GM20431 (cell line): ENCODE data around the gene PPP1R15A.
"Not testable (repeated sequence)": the region's sequence is repeated elsewhere in the genome, so short reads cannot be mapped to it uniquely, and the experiment has no call there.

Experiments
- in situ Hi-C: fragments of 300-500 bp; cut with MseI, MboI; formaldehyde crosslinking; loops from one replicate; pipeline ENCODE4 v1.15.0; 2020; ENCODE audit warnings: low sequenced_read_pairs; ENCODE audit not compliant: unreplicated experiment

The PPP1R15A gene

DNA sequence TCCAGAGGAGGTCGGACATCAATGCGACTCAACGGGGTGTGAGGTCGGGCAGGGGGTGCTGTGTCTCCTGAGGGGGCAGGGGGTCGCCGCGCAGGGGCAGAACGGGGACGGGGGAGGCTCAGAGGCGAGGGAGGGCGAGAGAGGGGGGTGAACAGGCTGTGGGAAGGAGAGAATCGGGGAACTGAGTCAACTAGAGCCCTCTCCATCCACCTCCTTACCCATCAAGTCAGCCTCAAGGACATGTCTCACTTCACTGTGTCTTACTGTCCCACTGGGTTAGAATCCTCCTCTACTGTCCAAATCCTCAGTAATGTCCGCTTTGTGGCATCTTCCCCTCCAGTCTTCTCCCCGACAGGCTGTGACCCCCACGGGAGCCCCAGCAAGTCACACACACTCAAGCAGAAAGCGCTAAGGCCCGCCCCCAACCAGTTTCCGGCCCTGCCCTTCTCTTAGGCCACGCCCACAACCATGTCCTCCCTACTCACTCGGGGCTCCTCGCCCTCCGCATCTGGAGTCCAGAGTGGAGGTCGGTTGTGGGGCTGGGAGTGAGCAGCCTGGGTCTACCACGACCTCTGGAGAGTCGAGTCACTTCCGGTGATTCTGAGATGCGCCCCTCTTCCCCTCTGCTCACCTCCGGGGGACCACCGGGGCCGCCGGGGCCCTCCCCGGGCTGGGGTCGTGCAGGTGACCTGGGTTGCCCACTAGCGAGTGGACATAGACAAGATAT, 13.1 kb upstream of the PPP1R15A start:
- in situ Hi-C loops, result no loop called here

DNA sequence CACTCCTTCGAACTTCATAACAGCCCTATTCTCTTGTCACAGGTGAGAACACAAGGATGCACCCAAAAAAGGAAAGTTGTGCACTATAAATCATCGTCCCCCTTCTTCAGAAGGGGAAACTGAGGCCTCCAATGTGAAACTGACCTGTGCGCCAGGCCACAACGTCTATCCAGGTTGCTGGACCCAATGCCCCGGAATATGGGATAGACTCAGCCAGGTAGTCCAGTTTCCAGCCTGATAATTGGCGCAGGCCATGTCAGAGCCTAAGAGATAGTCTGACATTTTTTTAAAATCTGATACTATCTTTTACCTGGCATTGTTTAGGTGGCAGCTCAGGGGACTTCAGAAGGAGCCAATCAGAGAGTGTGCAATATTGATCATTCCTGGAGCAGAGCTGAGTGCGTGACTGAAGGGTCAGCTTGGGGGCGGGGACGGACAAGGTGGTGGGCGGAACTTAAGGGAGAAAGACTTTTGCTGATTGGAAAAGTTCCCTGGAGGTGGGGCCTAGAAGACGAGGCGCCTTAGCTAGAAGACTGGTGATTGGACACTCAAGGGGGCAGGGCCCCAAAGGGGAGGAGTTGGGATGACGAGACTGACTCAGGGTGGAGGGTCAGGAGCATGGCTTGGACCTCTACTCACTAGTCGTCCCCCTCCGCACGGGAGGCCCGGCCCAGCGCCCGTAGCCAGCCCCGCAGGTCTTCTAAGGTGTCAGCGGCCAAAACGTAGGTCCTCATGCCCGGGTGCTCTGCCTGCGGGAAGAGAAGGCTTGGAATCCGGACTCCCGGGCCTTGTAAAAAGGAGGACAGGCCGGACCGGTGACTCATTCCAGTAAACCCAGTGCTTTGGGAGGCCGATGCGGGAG, 12.3 kb upstream of the PPP1R15A start:
- in situ Hi-C loops, result no loop called here

DNA sequence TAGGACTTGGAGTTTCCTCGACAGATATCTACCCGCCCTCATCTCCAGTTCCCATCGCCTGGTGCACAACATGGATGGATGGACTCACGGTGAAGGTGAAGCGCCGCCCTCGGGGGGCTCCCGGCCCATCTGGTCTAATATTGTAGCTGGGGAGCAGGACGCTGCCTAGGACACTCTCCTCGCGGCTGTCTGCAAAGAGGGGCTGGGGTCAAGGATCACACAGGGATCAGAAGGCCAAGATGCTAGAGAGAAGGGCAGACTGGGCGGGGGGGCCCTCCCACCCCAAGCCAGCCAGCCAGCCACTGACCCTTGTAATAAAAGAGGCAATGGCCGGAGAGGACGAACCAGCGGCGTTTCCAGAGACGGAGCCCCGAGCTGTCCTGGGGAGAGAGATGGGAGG, 10.9 kb upstream of the PPP1R15A start:
- in situ Hi-C loops, result no loop called here

DNA sequence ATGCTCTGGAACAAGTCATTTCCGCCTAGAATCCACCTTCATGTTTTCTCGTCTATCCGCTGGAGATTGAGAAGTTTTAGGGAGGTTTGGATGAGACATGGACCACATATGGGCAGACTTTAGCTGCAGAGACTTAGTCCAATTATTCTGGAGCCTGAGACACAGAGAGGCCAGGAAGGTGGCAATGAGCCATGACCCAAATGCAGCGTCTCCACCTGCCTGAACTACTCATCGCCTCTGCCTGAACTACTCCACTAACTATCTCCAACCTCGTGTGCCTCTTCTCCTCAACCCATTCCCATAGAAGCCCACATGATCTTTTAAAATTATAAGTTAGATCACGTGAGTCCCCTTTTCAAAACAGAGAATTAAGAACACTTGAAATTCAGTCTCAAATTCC, 9.4 kb upstream of the PPP1R15A start:
- in situ Hi-C loops, result no loop called here

DNA sequence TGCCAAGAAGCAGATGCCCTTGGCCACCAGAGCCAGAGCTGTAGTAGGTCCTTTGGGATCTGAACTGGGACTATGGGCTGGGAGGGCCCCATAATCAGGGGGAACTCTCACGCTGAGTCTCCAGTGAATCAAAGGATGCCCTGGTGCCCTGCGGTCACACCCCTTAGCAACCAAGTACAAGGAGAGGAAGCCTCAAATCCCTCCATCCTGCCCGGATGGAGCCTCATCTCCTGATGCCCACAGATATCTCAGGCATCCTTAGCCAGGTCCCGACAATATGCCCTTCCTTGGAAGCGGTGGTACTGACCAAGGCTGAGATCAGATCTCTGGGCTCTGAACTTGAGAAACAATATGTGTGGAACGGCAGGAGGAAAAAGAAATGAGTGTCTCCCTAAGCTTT, 5.5 kb upstream of the PPP1R15A start:
- in situ Hi-C loops, result no loop called here

DNA sequence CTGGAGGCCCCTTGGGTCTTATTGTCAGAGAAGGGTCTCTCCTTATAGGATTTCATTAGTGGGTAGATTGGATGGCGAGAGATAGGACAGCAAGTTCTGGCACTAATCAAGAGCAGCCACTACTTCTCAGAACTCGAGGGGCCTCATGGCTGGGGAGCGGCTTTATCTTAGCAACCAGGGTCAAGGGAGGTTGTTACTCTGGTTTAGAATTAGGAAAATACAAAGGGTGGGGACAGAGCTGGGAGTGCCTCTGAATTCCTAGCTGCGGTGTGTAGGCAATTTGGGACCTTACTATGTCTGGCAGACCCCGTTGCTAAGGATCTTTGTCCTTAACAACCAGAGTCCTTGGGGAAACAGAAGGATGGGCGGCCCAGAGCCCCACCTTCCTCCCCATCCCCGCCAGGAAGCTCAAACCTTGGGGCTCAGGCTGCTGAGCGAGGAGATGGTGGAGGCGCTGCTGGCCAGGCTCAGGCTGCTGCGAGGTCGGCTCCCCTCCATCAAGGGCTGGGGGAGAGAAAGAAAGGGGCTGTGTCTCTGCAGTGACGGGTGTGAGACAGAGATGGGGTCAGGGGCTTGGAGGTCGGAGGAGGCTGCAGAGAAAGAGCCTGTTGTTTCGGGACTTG, 5.0 kb upstream of the PPP1R15A start:
- in situ Hi-C loops, result no loop called here

DNA sequence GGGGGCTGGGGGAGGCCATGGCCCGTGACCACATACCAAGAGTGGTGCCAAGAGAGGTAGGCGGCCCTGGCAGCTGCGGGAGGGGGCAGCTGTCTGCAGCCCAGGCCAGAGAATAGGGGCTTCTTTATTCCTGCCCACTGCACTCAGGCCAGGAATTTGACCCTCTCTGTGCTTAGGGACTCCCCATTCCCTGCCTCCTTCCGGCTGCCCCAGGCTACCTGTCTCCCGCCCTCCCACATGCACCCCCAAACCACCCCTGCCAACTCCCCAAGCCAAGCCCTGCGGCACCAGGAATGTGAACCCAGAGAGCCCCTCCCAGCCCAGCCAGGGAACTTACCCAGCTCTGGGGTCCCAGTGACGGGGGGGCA, 4.5 kb upstream of the PPP1R15A start:
- in situ Hi-C loops, result no loop called here

DNA sequence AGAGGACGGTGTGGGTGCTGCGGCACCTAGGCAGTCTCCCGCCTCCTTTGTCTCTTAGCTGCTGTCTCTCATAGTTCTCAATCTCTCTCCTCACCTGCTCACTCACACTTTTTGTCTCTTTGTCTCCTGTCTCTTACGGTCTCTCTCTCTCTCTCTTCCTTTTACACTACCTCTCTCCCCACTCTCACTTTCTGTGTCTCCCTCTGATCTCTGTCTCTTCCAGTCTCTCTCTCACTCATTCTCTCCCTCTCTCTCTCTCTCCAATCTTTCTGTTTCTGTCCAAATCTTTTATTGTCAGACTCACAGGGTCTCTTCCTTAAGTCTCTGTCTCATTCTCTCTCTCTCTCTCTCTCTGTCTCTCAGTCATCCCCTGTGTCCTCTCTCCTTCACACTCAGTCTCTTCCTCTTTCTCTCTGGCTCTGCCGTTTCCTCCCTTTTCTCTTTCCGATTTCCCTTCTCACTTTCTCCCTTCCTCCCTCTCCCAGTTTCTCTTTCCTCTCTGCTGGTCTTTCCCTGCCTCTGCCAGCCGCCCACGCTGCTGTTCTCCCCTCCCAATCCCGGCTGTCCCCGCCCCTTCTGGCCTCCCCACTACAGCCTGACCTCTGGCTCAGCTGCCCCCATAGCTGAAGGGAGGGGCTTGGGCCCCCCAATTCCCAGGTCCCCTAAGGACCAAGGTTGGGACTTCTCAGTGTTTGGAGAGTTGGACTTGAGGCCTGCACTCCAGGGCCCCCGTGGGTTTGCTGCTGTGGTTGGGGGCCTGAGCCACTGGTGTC, 3.9 kb upstream of the PPP1R15A start, which contains the start of gene PLEKHA4:
Gene PLEKHA4 (minus strand): TSS at position 504 of the 773 bp plus-strand sequence. CDS start 997 bp downstream, outside the sequence.
- in situ Hi-C loops, result no loop called here

DNA sequence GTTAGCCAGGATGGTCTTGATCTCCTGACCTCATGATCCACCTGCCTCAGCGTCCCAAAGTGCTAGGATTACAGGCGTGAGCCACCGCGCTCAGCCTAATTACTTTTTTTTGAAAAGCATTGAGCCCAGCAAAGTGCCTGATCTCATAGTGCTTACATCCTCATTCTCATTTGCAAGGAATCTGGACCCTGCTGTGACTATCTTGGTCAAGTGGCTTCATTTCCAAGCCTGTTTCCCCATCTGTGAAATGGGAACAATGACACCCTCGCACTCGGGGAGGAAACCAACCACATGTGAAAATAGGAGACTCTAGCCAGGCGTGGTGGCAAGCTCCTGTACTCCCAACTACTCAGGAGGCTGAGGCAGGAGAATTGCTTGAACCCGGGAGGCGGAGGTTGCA, 2.2 kb upstream of the PPP1R15A start:
- in situ Hi-C loops, result no loop called here

DNA sequence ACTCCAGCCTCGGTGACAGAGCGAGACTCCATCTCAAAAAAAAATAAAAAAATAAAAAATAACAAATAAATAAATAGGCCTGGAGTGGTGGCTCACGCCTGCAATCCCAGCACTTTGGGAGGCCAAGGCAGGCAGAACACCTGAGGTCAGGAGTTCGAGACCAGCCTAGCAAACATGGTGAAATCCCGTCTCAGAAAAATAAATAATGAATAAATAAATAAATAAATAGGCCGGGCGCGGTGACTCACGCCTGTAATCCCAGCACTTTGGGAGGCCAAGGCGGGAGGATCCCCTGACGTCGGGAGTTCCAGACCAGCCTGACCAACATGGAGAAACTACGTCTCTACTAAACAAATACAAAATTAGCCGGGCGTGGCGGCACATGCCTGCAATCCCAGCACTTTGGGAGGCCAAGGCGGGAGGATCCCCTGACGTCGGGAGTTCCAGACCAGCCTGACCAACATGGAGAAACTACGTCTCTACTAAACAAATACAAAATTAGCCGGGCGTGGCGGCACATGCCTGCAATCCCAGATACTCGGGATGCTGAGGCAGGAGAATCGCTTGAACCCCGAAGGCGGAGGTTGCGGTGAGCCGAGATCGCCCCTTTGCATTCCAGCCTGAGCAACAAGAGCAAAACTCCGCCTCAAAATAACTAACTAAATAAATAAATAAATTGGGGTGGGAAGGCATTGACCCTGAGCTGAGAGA, 595 bp upstream of the PPP1R15A start:
- in situ Hi-C loops, result not testable (repeated sequence)

DNA sequence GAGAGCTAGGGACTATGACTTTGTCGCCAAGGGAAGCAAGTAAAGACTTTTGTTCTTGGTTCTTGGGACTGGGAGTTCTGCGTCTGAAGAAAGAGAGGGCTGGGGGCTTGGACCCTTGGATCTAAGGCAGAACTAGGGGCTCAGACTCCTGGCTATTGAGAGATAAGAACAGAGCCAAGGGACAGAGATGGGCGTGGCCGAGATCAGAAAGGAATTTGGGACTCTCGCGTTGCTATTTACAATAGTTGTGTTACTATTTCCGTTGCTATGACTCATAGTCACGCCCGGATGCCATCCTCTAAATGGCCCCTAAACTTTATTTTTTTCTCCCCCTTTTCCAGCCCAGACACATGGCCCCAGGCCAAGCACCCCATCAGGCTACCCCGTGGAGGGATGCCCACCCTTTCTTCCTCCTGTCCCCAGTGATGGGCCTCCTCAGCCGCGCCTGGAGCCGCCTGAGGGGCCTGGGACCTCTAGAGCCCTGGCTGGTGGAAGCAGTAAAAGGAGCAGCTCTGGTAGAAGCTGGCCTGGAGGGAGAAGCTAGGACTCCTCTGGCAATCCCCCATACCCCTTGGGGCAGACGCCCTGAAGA, 759 bp downstream of the PPP1R15A start:
- in situ Hi-C loops, result no loop called here

DNA sequence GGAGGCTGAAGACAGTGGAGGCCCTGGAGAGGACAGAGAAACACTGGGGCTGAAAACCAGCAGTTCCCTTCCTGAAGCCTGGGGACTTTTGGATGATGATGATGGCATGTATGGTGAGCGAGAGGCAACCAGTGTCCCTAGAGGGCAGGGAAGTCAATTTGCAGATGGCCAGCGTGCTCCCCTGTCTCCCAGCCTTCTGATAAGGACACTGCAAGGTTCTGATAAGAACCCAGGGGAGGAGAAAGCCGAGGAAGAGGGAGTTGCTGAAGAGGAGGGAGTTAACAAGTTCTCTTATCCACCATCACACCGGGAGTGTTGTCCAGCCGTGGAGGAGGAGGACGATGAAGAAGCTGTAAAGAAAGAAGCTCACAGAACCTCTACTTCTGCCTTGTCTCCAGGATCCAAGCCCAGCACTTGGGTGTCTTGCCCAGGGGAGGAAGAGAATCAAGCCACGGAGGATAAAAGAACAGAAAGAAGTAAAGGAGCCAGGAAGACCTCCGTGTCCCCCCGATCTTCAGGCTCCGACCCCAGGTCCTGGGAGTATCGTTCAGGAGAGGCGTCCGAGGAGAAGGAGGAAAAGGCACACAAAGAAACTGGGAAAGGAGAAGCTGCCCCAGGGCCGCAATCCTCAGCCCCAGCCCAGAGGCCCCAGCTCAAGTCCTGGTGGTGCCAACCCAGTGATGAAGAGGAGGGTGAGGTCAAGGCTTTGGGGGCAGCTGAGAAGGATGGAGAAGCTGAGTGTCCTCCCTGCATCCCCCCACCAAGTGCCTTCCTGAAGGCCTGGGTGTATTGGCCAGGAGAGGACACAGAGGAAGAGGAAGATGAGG, 1.5 kb downstream of the PPP1R15A start:
- in situ Hi-C loops, result no loop called here

DNA sequence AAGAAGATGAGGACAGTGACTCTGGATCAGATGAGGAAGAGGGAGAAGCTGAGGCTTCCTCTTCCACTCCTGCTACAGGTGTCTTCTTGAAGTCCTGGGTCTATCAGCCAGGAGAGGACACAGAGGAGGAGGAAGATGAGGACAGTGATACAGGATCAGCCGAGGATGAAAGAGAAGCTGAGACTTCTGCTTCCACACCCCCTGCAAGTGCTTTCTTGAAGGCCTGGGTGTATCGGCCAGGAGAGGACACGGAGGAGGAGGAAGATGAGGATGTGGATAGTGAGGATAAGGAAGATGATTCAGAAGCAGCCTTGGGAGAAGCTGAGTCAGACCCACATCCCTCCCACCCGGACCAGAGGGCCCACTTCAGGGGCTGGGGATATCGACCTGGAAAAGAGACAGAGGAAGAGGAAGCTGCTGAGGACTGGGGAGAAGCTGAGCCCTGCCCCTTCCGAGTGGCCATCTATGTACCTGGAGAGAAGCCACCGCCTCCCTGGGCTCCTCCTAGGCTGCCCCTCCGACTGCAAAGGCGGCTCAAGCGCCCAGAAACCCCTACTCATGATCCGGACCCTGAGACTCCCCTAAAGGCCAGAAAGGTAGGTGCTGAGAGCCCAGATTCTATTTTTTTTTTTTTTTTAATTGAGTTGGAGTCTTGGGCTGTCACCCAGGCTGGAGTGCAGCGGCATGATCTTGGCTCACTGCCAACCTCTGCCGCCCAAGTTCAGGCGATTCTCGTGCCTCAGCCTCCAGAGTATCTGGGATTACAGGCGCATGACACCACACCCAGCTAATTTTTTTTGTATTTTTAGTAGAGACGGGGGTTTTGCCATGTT, 2.3 kb downstream of the PPP1R15A start:
- in situ Hi-C loops, result no loop called here

DNA sequence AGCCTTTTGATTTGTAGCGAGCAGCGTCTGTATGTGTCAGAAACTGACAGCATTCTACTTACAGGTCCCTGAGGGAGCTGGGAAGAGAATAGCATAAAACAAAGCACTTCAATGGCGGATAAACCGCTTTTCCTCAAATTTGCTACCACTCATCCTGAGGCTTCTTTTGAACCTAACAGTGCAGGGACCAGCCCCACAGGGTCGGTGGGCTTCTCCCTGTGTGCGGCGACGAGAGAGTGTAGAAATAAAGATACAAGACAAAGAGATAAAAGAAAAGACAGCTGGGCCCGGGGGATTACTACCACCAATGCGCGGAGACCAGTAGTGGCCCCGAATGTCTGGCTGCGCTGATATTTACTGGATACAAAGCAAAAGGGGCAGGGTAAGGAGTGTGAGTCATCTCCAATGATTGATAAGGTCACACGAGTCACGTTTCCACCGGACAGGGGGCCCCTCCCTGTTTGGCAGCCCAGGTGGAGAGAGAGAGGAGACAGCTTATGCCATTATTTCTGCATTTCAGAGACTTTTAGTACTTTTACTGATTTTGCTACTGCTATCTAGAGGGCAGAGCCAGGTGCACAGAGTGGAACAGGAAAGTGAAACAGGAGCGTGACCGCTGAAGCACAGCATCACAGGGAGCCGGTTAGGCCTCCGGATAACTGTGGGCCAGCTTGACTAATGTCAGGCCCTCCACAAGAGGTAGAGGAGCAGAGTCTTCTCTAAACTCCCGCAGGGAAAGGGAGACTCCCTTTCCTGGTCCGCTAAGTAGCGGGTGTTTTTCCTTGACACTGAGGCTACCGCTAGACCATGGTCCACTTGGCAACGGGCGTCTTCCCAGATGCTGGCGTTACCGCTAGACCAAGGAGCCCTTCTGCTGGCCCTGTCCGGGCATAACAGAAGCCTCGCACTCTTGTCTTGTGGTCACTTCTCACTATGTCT, 4.1 kb downstream of the PPP1R15A start:
- in situ Hi-C loops, result not testable (repeated sequence)

DNA sequence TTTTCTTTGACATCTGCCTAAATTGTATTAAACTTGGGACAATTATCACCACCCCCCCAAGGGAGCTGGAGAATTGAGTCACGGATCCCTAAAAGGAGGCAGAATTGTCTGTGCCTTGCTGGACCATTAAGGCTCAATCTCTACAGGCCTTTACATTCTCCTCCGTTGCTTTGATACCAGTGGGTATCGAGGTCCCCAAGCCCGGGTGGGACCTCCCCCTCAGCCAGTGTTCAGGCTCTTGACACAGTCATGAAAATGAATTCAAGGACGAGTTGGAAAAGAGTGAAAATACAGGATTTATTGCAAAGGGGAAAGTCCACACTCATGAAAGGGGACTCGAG, 5.6 kb downstream of the PPP1R15A start:
- in situ Hi-C loops, result no loop called here

DNA sequence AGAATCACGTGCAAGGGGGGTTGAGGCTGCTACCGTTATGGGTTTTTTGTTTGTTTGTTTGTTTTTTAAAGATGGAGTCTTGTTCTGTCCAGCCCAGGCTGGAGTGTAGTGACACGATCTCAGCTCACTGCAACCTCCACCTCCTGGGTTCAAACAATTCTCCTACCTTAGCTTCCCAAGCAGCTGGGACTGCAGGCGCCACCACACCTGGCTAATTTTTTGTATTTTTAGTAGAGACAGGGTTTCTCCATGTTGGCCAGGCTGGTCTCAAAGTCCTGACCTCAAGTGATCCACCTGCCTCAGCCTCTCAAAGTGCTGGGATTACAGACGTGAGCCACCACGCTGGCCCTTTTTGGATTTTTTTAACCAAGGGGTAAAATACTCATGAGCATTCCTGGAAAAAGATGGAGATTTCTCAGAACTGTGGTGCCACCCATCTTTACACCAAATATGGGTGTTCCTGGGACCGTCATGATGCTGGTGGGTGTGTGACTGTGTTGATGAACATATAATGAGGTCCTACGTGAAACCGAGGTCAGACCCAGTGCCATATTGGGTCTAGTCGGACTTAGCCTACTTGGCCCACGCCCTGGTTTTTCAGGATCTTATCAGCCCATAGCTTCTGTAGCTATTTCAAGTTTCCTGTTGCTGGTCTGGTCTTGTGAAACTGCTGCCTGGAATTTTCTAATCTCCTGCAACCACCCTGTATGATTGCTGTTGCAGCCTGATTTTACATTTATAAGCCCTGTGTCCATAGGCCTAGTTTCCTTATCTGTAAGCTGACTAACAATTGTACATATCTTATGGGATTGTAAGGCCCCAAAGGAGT, 6.2 kb downstream of the PPP1R15A start:
- in situ Hi-C loops, result no loop called here
